AG08396 (cell line): ENCODE measurements around the gene NANP.
"Not testable (repeated sequence)": the region's sequence is repeated elsewhere in the genome, so short reads cannot be mapped to it uniquely, and the experiment has no call there.

Experiments
- DNase-seq: peaks from one replicate; pipeline ENCODE4 v3.0.0; 2012; ENCODE audit warnings: low spot score, mixed read lengths

The NANP gene

DNA sequence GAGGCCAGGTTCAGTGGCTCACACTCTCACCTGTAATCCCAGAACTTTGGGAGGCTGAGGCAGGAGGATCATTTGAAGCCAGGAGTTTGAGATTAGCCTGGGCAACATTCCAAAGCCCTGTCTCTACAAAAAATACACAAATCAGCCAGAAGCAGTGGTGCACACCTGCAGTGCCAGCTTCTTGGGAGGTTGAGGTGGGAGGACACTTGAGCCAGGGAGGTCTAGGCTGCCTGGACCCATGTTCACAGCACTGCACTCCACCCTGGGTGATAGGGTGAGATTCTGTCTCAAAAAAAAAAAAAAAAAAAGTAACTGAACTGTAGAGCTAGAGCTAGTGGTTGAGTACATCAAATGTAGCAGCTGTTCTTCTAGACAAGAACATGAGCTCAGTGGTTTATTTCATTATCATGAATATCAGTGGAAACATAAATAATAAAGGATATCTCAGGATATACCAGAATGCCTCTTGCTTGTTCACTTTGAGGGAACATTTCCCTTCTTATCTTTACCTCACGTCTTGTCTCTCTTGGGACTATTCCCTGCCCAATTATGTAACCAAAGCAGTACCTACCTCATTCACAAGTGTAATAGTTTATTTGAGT lies 17.6 kb downstream of the NANP start:
- no peak for DNase-seq

DNA sequence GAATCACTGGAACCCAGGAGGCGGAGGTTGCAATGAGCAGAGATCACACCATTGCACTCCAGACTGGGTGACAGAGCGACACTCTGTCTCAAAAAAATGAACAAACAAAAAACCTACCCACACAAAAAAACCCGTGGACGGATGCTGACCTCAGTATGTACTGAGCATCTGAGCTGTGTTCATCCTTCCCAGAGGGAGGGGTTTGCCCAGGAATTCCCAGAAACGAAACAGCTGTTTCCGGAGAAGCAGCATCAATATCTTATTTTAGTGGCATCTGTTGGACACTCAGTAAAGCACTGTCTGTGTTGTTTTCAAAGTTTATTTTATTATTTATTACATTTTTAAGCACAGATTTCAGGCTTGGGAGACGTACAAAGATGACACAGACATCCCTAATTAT lies 18.7 kb downstream of the NANP start:
- DNase-seq = no peak

DNA sequence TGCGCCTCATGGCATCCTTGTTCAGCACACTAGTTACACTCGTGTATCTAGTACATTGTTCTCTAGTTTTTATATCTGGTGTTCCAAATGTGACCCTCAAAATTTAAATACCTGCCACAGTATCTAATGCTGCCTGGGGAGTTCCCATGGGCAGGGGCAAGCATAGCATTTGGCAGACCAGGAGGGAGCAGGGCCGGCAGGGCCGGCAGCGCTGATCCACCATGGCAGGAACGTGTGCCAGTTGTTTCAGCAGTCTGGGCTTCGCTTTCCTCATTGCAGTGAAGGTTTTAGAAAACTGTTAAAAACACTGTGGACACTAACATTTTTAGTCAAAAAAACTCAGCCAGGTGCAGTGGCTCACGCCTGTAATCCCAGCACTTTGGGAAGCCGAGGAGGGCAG lies 19.2 kb downstream of the NANP start:
- no peak for DNase-seq

DNA sequence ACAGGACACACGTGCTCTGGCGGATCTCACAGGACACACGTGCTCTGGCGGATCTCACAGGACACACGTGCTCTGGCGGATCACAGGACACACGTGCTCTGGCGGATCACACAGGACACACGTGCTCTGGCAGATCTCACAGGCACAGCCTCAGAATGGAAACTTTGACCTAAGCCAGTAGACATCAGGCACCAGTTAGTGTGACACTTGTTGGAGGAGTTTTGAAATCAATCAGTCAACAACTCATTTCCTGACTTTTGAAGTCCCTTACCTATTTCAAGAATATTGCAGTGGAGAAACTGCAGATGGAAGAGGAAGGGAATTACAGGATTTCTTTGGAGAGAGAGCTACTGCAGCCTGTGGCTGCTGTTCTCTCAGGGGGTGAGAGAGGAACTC lies 20.9 kb downstream of the NANP start:
- not testable (repeated sequence) for DNase-seq

DNA sequence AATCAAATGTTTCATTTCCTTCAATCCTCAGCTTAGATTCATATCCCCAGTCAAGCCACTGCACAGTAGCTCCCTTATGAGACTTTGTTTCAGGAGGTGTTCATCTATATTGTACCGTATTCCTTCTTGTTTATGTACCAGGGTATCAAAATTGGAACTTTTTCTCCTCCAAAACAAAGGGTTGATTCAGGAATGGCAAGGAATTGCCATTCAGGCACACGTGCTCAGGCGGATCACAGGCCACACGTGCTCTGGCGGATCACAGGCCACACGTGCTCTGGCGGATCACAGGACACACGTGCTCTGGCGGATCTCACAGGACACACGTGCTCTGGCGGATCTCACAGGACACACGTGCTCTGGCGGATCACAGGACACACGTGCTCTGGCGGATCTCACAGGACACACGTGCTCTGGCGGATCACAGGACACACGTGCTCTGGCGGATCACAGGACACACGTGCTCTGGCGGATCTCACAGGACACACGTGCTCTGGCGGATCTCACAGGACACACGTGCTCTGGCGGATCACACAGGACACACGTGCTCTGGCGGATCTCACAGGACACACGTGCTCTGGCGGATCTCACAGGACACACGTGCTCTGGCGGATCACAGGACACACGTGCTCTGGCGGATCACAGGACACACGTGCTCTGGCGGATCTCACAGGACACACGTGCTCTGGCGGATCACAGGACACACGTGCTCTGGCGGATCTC lies 21.5 kb downstream of the NANP start:
- DNase-seq = not testable (repeated sequence)

DNA sequence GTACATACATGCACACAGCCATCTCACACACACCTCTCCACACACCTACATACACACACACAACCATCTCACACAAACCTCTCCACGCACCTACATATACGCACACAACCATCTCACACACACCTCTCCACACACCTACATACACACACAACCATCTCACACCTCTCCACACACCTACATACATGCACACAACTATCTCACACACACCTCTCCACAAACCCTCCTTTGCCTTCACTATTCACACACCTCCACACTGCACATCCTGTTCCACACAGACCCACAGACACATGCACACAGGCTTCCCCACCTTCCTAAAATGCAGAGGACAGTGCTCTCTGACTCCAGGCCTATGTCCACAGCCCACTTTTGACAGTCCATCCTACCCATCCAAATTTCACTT lies 22.2 kb downstream of the NANP start:
- DNase-seq = no peak

DNA sequence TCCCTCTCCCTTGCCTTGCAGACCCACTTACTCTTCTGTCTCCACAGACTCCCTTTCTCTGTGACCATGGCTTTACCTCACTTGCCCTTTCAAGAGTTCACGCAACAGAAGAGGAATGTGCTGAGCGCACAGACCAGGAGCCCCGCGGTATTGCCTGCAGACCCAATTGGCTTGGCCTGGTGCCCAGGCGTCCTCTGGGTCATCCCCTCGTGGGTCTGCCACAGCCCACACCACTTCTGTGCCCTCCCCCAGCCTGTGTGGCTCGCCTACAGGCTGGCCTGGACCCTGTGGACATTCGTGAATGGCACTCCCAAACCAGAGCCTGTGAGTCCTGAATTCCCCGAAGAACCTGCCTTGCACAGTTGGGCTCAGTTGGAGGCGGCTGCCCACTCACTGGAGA lies 23.2 kb downstream of the NANP start:
- no peak for DNase-seq

DNA sequence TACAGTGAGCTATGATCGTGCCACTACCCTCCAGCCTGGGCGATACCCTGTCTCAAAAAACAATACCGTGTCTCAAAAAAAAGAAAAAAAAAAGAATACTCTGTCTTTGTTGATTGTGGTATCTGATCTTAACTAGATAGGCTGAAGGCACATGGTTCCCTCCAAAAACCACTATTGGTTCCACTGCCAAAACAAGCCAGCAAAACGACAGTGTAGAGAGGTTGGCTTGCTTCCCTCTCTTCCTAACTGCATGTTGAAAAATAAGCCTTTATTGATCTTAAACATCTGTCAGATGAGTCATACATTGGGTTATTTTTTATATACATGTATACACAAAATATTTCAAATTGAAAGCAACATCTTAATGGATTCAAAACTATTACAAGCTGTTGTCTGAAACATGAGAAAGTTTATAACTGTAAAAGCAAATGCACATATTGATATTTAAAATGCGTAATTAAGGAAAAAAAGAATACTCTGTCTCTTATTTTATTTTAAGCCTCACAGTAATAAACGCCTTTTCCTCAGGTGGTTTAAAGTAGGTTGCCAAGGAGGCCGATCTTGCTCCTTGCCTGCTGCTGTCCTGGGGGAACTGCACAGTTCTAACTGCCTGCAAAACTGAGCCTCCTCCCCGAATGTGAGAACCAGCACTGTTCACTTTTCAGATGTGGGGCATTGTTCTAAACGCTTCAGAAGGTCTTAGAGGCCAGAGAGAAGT lies 31.5 kb downstream of the NANP start:
- DNase-seq = no peak

DNA sequence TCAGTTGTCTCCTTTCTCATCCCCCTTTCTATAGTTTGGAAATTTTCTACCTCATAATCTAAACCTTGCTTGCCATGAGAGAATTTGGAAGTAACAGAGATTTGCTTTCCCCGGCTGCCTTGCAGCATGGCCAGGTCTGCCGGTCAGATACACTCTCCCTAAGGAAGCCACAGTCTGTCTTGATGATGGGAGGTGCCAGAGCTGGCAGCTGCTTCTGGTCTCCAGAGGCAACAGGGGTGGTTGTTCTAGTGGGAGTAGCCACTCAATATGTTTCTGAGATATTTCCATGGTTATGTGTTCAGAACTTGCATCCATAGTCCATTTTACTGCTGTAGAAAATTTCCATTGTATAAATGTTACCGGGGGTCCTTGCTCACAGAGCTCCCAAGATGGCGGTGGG lies 33.0 kb downstream of the NANP start:
- not testable (repeated sequence) for DNase-seq

DNA sequence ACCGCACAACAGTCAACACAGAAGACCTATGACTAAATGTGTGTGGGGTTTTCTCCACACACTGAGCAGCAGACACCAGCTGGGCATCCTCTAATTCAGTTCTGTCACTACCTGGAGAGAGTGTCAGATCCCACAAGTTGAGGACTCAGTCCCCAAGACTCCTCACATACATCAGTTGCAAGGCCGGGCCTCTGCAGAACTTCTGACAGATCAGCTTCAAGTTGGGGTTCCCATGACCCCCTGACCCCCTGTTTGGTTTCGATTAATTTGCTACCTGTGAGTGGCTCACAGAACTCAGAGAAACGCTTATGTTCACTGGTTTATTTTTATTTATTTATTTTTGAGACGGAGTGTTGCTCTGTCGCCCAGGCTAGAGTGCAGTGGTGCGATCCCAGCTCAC lies 35.3 kb downstream of the NANP start:
- DNase-seq = no peak

DNA sequence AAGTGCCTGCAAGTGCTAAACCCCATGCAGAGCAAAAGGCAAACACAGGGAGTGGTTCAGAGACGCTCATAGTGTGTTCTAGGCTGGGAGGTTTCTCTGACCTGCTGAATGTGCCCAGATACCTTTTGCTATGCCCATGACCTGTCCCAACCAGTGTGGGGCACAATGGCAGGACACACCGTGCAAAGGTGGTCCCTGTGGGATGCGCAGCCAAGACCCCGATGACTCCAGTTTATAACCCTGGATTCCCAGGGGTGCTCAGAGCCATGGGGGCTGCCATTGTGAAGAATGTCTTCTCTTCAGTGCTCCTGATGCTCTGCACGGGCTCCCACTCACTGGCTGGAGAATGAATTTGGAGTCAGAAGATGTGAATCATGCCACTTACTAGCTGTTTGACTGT lies 36.3 kb downstream of the NANP start:
- no peak for DNase-seq

DNA sequence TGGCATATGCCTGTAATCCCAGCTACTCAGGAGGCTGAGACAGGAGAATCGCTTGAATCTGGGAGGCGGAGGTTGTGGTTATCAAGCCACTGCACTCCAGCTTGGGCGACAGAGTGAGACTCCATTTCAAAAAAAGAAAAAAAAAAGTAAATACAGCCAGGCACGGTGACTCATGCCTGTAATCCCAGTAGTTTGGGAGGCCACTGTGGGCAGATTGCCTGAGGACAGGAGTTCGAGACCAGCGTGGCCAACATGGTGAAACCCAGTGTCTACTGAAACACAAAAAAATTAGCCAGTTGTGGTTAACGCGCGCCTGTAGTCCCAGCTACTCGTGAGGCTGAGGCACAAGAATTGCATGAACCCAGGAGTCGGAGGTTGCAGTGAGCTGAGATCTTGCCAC lies 36.9 kb downstream of the NANP start:
- DNase-seq = no peak

DNA sequence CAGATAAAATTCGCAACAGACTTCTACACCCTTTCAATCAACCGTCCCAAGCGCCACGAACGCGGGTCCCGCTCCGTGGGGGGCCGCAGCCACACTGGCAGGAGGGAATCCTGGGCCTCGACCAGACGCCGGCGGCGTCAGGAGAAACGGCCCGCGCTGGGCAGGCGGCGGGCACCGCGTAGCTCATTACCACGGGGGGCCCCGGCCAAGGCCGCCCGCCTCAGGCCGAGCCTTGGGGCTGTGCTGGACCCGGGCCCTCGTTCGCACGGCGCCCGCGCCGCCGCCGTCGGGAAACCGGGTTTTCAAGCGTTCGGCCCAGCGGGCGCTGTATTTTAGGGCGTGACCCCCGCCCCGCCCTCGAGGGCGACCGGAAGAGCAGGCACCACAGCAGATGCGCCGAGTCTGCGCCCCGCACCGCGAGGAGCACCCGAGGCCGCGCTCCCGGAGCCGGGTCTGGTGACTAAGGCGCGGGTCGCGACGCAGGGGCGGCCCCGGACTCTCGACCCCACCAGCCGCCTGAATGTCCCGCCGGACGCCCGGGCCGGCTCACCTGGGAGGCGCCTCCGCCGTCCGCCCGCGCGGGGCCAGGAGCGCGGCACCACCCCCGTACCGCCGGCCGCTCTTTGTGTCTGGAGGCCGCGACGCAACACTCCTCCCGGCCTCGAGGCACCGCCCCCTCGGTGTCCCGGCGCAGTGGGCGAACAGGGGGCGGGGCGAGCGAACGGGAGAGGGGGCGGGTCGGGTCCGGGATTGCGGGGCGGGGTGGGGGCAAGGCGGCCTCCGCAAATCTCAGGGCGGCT lies 38.7 kb downstream of the NANP start, which contains the start of gene NINL:
Gene NINL (minus strand): TSS at position 627 of the 800 bp plus-strand sequence. CDS start 58,944 bp downstream, outside the sequence.
- peak; percentile 89 for DNase-seq

DNA sequence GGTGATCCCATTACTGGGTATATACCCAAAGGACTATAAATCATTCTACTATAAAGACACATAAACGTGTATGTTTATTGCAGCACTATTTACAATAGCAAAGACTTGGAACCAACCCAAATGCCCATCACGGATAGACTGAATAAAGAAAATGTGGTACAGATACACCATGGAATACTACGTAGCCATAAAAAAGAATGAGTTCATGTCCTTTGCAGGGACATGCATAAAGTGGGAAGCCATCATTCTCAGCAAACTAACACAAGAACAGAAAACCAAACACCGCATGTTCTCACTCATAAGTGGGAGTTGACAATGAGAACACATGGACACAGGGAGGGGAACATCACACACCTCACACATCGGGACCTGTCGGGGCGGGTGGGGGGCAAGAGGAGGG lies 40.2 kb downstream of the NANP start:
- not testable (repeated sequence) for DNase-seq

DNA sequence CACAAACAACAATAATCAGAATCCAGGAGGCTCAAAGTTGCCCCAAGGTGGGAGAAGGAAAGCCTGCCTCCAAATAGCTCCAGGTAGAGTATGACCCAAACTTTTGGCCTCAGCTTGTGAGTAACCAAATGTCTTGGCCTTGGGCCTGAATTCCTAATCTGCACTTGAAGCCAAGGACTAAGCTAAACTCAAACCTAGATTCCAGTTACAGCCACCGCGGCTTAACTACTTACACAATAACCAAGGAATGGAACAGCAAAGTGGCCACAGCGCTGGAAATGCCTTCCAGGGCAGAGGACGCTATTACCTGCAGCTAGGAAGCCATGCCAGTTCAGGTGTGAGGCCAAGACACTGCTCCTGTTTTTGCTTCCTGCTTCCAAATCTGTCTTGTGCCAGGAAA lies 43.1 kb downstream of the NANP start:
- DNase-seq = peak; percentile 44

DNA sequence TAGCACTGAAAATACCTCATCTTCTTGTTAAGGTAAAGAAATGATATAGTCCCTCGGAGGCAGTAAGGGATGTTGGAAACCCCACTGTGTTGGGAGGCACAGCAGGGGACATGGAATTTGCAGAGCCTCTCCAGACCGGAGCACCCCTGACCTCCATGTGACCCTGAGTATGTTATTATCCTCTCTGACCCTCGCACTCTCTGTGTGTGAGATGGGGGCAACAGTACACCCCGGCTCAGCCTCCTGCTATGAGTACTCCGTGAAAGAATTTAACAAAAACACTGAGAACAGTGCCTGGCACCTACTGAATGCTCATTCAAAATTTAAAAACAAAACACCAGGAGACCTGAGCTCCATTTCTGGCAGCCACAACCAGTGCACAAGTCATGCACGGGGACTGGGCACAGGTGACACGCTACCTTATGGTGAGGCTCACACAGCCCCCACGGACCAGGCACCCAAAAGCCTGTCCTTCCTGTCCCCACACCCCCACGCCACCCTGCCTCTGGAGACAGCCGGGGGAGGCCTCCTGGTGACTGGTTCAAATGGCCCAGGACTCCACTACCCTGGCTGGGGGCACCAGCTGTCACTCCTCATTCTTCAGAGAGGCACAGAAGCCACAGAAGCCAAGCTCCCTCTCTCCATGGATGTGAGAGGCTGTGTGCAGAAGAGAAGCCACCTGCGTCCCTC lies 44.6 kb downstream of the NANP start:
- DNase-seq = no peak

DNA sequence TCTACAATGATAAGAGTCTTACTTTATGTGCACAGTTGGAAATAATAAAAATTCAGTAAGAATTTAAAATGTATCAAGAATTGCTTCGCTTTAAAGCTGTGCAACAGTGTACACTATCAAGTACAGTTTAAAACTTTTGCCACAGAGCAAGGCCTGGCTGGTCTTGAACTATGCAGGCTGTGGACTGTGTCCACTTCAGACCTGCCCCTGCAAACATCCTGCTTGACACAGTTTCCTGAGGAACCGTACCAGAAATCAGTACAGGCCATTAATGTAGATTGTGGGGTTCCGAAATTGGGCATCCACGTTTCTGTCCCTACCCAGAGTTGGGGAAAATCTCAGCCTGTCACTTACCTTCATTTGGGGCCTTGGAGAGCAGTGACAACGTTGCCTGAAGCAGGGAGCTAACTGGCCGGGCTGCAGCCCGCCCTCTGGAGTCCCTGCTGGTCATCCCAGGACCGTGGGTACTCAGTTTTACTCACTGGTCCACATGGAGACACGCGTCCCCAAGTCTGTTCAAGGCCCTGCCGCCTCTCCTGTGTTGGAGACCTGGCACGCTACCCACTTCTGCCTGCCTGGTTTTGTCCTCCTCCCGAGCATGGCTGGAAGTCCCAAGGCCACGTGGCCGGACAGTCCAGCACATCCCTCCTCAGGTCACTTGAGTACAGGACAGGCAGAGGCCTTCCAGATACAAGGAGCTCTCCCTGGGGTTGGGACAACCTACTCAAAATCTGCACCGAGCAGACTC lies 46.9 kb downstream of the NANP start:
- DNase-seq = no peak

DNA sequence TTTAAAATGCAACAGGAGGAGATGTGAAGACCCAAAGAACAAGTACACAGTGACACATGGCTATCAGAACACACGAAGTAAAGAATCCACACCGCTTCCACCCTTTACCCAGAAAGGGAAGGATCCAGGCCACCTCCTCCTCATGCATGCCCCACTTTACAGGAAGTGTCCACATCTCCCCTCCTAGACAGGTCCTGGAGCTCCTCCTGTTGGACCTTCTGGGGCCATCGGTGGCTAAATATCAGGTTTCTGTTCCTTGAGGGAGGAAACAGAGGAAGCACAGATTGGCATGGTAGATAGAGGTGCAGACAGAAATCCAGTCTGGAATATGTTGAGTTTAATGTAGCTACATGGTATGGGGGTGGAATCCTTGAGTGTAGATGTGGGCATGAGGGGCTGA lies 49.4 kb downstream of the NANP start:
- no peak for DNase-seq

DNA sequence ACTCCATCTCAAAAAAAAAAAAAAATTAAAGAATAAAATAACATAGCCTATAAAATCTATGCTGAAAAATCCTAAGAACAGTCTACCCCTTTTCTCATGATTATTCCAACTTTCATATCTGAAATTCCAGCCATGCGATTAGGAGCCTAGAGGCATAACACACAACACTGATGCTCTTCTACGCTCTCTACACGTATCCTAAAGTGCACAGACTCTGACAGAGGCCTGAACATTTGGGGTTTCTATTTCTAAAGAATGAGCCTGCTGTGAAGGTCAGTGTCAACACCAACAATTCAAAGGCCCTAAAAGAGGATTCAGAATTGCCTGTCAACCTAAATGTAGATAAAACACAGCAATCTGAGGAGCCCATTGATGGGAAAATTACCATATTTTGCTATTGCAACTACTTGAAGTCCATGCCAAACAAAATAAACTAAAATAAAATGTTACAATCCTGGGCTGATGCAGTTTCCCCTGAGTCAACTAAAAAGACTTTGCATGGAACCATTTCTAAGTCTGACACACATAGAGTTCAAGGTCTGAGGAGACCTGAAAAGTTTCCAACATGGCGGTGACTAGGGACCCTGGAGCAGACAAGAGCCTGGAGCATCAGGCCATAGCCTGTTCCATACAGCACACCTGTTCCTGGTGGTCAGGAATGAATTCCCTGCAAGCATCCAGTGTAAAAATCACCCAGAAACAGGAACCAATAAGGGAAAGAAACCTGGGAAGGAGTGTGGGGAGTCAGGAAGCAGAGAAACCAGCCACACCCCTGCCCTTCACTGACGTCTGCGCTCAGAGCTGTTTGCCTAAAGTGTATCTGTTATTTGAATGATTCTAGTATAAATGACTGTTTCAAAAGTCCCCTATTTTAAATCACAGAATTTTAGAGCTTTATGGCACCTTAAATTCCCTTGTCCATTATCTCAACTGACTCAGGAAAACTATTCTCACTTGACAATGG lies 50.2 kb downstream of the NANP start:
- peak; percentile 69 for DNase-seq

DNA sequence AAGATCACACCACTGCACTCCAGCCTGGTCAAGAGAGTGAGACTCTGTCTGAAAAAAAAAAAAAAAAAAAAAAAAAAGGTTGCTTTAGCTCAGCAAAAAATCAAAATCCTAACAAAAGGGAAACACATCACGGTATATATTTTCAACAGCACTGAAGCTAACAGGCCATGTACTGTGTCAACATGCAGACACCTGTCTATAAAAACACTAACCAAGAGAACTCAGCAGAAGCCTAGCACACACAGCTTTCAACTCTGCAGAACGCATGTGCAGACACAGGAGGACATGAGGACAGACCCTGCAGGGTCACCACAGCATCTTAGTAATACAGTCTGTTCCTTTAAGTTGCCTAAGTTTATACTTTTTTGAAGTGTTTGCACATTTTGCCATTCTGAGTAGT lies 52.0 kb downstream of the NANP start:
- no peak for DNase-seq
